ENCODE results near the gene NCOR2. TPM values are rescaled to one million over a fixed set of nuclear protein-coding genes. Genes with fewer than 3 reads are reported as not detected.

Gene NCOR2
- total RNA-seq, 1 experiment from 2014 or later: 153 TPM

DNA sequence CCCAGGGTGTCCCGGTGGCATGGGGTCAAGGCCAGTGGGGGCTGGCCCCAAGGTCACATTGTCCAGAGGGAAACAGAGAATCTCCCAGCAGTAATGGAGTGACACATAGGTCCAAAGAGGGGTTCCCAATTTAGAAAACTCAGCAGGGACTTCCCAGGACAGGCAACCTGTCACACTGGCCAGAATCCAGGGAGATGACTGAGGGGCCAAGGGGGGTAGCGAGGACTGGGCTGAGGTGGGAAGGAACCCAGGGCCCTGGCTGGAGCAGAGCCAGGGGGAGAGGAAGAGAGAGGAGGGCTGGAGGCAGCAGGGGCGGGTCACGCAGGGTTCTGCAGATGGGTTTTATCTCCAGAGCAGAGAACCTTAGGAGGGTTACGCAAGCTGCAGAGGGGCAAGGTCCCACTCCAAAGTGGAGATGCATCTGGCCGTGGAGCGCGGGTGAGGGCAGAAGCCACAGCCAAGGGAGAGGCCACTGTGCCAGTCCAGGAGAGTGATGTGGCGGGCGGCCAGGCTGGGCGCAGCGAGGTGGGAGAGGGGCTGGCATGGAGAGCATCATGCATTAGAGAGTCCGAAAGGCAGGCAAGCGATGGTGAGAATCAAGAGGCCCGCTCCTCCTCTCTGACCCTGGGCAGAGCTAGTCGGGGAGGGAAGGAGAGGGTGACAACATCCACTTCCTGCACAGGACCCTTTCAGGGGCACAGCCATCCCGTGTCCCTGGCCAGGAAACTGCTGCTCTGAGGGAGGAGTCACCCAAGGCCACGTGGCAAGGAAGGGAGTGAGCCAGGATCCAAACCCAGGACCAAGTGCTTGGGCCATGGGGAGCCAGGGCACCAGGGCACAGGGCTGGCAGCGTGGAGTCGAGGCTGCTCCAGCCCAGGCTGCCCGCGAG is 29.0 kb downstream of the NCOR2 start:
- ChIA-PET CTCF (interaction anchor here (0.6 kb wide), 1 partner anchor 10 kb away, joined by 3 read pairs; no protein-coding TSS in a partner anchor), POLR2A (no interaction called here), RAD21 (ENCODE audit: low non-redundant PET in 1 of 2, low total read pairs in 2 of 2, uncharacterized antibody in 2 of 2, unreplicated experiment in 2 of 2) (no interaction called here)
- no peaks in the 10 kb centered on the region for H3K36me3 ChIP-seq (ENCODE audit: control insufficient read depth in 1 of 2, insufficient read depth in 2 of 2, low read length in 2 of 2)
- no peak overlapping the region; the same call in 1 of the 2 replicates for H3K27ac ChIP-seq (ENCODE audit: low read depth, low read length)
- H3K79me2 ChIP-seq (ENCODE audit: insufficient read depth, low read length): peaks cover 77% of the 10 kb centered on the region
- no peaks in the 10 kb centered on the region for H4K20me1 ChIP-seq (ENCODE audit: insufficient read depth)
- no peaks in the 10 kb centered on the region for H3K27me3 ChIP-seq (ENCODE audit: insufficient read depth, low read length)
- TF ChIP-seq CEBPB (IDR thresholded peaks at IDR 0.05; ENCODE audit: low read depth) (no peak), ZNF274 (IDR thresholded peaks at IDR 0.05; ENCODE audit: low read depth, low read length) (no peak), RAD21 (IDR thresholded peaks at IDR 0.05; ENCODE audit: low read depth) (no peak), ZFX (IDR thresholded peaks at IDR 0.05) (no peak), EZH2phosphoT487 (IDR thresholded peaks at IDR 0.05; ENCODE audit: borderline replicate concordance) (no peak), YY1 (IDR thresholded peaks at IDR 0.05; ENCODE audit: extremely low read depth, insufficient replicate concordance, low read depth, low read length) (no peak), ELF1 (IDR thresholded peaks at IDR 0.05; ENCODE audit: borderline replicate concordance, low read depth) (no peak), JUND (IDR thresholded peaks at IDR 0.05) (no peak), POLR2AphosphoS5 (IDR thresholded peaks at IDR 0.05; ENCODE audit: low read depth, low read length) (no peak), SP1 (IDR thresholded peaks at IDR 0.05; ENCODE audit: low read depth) (no peak), EGR1 (IDR thresholded peaks at IDR 0.05; ENCODE audit: low read depth) (no peak)
- TF ChIP-seq, protein P1, sequence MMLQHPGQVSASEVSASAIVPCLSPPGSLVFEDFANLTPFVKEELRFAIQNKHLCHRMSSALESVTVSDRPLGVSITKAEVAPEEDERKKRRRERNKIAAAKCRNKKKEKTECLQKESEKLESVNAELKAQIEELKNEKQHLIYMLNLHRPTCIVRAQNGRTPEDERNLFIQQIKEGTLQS (IDR thresholded peaks at IDR 0.05): no peak
- TF ChIP-seq, protein P2, sequence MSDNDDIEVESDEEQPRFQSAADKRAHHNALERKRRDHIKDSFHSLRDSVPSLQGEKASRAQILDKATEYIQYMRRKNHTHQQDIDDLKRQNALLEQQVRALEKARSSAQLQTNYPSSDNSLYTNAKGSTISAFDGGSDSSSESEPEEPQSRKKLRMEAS (IDR thresholded peaks at IDR 0.05): no peak
- no peaks in the 10 kb centered on the region for H3K9me2 ChIP-seq (ENCODE audit: insufficient read depth)
- no peak overlapping the region for H3K9ac ChIP-seq (ENCODE audit: low read length)
- BruUV-seq (replicated peaks): no TSS peak
- DNase-seq (ENCODE audit: low read depth, low spot score): no peak
- H3K4me2 ChIP-seq (ENCODE audit: low read length): no peak overlapping the region
- no peak overlapping the region for H3K4me3 ChIP-seq (replicated peaks in 1 of 2; ENCODE audit: low read depth in 1 of 2, low read length in 2 of 2)
- H2AFZ ChIP-seq (ENCODE audit: low read depth, low read length, poor library complexity, severe bottlenecking): no peak overlapping the region
- ATAC-seq: no peak
- intact Hi-C loops (cut with micrococcal nuclease): no loop called here
- no peaks in the 10 kb centered on the region for H3K9me3 ChIP-seq (ENCODE audit: control insufficient read depth in 1 of 2, insufficient read depth in 1 of 2, low read depth in 1 of 2, low read length in 2 of 2)
- peaks cover 7 to 42% of the 10 kb centered on the region in 2 experiments; a peak in 3 of 4 replicates for H3K4me1 ChIP-seq (ENCODE audit: control insufficient read depth in 1 of 2, insufficient read depth in 2 of 2, low read length in 2 of 2)

Measured in HCT116 (cell line).